HG03095 (cell line): ENCODE results near the gene RRM1.
"Not testable (repeated sequence)": the region's sequence is repeated elsewhere in the genome, so short reads cannot be mapped to it uniquely, and the experiment has no call there.

Experiments
- ATAC-seq: cut with Tn5 transposase; IDR thresholded peaks from one replicate; pipeline ENCODE4 v1.9.1; 2021; ENCODE audit warnings: moderate library complexity; ENCODE audit not compliant: unreplicated experiment

The RRM1 gene

DNA sequence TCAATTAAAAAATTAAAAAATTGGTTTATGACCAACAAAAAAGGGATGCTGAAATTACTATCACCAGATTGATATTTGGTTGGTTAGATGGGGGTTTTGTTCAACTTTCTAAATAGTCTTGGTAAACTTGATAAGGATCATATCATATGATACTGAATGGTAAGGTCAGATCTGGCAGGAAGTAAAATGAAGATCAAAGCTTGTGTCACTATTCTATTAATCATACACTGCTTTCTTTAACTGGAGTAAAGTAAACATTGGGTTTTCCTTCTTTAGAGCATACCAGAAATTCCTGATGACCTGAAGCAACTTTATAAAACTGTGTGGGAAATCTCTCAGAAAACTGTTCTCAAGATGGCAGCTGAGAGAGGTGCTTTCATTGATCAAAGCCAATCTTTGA is 40.2 kb downstream of the RRM1 start:
- ATAC-seq = no peak

DNA sequence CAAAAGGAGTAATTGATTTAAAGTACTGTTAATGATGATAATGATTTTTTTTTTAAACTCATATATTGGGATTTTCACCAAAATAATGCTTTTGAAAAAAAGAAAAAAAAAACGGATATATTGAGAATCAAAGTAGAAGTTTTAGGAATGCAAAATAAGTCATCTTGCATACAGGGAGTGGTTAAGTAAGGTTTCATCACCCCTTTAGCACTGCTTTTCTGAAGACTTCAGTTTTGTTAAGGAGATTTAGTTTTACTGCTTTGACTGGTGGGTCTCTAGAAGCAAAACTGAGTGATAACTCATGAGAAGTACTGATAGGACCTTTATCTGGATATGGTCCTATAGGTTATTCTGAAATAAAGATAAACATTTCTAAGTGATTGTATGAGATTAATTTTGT is 43.9 kb downstream of the RRM1 start:
- no peak for ATAC-seq

DNA sequence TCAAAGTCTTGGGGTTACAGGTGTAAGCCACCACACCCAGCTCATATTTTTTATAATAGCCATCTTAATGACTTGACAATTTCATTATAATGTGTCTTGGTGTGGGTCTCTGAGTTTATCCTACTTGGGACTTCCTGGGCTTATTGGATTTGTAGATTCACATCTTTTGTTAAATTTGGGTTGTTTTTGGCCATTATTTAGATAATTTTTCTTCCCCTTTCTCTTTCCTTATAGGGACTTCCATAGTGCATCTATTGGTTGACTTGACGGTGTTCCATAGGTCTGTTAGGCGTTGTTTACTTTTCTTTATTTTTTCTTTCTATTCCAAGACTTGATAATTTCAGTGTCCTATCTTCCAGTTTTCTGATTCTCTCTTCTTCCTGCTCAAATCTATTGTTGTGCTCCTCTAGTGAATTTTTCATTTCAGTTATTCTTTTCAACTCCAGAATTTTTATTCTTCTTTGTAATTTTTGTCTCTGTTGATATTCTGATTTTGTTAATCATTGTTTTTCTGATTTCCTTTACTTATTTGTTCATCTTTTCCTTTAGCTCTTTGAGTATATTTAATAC is 45.6 kb downstream of the RRM1 start:
- no peak for ATAC-seq

- ATAC-seq = no peak
Observed at GRCh38 chr11:4146070-4146771, 51.6 kb downstream of the RRM1 start.

GRCh38 chr11:4146772-4147098 is 52.1 kb downstream of the RRM1 start:
- ATAC-seq = no peak

- ATAC-seq = no peak
Observed at GRCh38 chr11:4154503-4154902, 59.9 kb downstream of the RRM1 start.

- no peak for ATAC-seq
Observed at GRCh38 chr11:4156571-4156970, 62.0 kb downstream of the RRM1 start.

GRCh38 chr11:4158818-4159217 is 64.2 kb downstream of the RRM1 start:
- not testable (repeated sequence) for ATAC-seq

GRCh38 chr11:4161305-4161704 is 66.7 kb downstream of the RRM1 start:
- no peak for ATAC-seq

GRCh38 chr11:4164884-4165590 is 70.4 kb downstream of the RRM1 start:
- no peak for ATAC-seq

GRCh38 chr11:4167292-4167691 is 72.7 kb downstream of the RRM1 start:
- no peak for ATAC-seq

DNA sequence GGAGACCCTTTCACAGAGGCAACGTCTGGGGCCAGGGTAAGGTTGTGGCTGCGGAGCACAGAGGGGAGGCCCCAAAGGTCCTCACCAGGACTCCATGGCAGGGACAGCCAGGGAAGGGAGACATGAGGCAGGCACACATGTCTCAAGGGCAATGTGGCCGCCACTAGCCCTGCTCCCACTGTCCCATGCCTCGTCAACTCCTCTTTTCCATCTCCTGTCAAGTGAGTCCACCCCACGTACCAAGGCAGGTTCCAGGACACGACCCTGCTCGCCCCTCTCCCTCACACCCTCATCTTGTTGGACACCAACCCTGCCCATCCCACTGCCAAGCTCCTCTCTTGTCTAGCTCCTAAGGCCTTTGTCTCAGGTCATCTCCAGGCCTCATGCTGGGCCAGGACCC is 73.2 kb downstream of the RRM1 start:
- ATAC-seq = no peak

- not testable (repeated sequence) for ATAC-seq
Observed at GRCh38 chr11:4175620-4176350, 81.2 kb downstream of the RRM1 start.

- no peak for ATAC-seq
Observed at GRCh38 chr11:4178813-4179662, 84.4 kb downstream of the RRM1 start.

- no peak for ATAC-seq
Observed at GRCh38 chr11:4180441-4181183, 86.0 kb downstream of the RRM1 start.

GRCh38 chr11:4181782-4182721 is 87.5 kb downstream of the RRM1 start:
- peak; percentile 63 for ATAC-seq

- no peak for ATAC-seq
Observed at GRCh38 chr11:4183410-4184057, 88.9 kb downstream of the RRM1 start.

GRCh38 chr11:4184163-4184916 is 89.7 kb downstream of the RRM1 start:
- no peak for ATAC-seq
